ENCODE data around the gene LRRC4B.

LRRC4B gene

GRCh38 chr19:50501186-50501567 lies 67.1 kb downstream of the LRRC4B start:
- FAIRE-seq, result no peak

GRCh38 chr19:50500753-50501151 lies 67.5 kb downstream of the LRRC4B start:
- no peak for FAIRE-seq

- FAIRE-seq, result no peak
Observed at GRCh38 chr19:50500060-50500752, 68.0 kb downstream of the LRRC4B start.

GRCh38 chr19:50498219-50499056 lies 69.8 kb downstream of the LRRC4B start:
- FAIRE-seq, result no peak

- no peak for FAIRE-seq
Observed at GRCh38 chr19:50497022-50497405, 71.2 kb downstream of the LRRC4B start.

- no peak for FAIRE-seq
Observed at GRCh38 chr19:50496189-50497021, 71.8 kb downstream of the LRRC4B start.

GRCh38 chr19:50495020-50495531 lies 73.2 kb downstream of the LRRC4B start:
- no peak for FAIRE-seq

- no peak for FAIRE-seq
Observed at GRCh38 chr19:50494186-50495019, 73.8 kb downstream of the LRRC4B start.

- no peak for FAIRE-seq
Observed at GRCh38 chr19:50493171-50493570, 75.1 kb downstream of the LRRC4B start.

GRCh38 chr19:50492303-50493052 lies 75.8 kb downstream of the LRRC4B start:
- no peak for FAIRE-seq

- FAIRE-seq, result no peak
Observed at GRCh38 chr19:50490991-50491472, 77.2 kb downstream of the LRRC4B start.

GRCh38 chr19:50490411-50490811 lies 77.8 kb downstream of the LRRC4B start:
- no peak for FAIRE-seq

GRCh38 chr19:50489461-50490011 lies 78.7 kb downstream of the LRRC4B start:
- no peak for FAIRE-seq

- no peak for FAIRE-seq
Observed at GRCh38 chr19:50488389-50489194, 79.6 kb downstream of the LRRC4B start.

- no peak for FAIRE-seq
Observed at GRCh38 chr19:50486823-50487515, 81.3 kb downstream of the LRRC4B start.

- FAIRE-seq, result no peak
Observed at GRCh38 chr19:50485284-50485955, 82.8 kb downstream of the LRRC4B start.

- no peak for FAIRE-seq
Observed at GRCh38 chr19:50482916-50483315, 85.3 kb downstream of the LRRC4B start.

GRCh38 chr19:50482271-50482855 lies 85.9 kb downstream of the LRRC4B start:
- no peak for FAIRE-seq
